Measurements from ENCODE around the gene RELT. TPM values are rescaled to one million over a fixed set of nuclear protein-coding genes. Genes with fewer than 3 reads are reported as not detected.
A peak's percentile ranks its signal among the peaks of the same experiment; 100 is the strongest.

RELT gene
- total and polyA plus RNA-seq, 2 of the 13 experiments (the other 11 are each of a cell fraction or from before 2014, with no cell fraction given) = 2.5 to 4.7 TPM

DNA sequence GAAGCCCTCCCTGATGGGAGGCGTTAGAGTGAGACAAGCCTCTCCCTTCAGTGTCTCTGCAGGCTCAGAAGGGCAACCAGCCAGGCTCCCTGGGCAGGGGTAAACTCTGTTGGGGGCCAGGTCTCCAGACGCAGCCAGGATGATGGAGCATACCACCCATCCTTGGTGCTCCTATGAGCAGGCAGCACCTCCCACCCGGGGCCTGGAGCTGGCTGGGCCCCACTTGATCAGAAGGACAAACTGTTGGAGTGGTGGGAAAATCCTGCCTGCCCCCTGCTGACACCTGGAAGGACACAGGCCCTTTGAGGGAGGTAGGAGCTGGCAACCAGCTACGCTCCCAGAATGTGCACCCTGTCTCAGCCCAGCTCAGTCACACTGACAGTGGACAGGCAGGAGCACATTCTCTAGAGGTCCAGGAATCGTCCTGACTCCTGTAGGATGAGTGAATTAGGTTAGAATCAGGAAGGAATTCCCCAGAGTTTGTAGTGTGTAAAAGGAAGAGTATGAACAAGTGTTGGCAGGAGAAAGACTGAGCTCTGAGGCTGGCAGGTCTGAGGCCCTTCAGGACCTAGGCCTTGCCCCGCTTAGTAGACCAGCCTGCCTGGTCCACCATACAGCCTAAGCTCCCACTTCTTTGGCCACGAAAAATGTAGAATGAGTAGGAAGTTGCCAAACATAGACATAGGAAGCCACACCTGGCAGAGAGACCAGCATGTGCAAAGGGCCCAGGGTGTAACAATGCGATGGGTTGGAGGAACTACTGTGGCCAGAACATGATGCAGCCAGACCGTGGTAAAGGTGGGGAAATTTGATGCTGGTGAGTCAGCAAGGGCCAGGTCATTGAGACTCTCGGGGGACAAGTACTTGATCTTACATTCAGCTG is 49.0 kb upstream of the RELT start:
- intact Hi-C loops (cut with micrococcal nuclease; ENCODE audit: unreplicated experiment) = no loop called here
- in situ Hi-C loops (cut with HindIII; ENCODE audit: extremely low pct_ligation_motif_present, low pct_unique_long_range_greater_than_20kb) = no loop called here
- ATAC-seq (no peak), DNase-seq (ENCODE audit: low spot score) (no peak), FAIRE-seq (peak; percentile 26)
- Histone ChIP-seq H3K4me1 (ENCODE audit: insufficient read depth, low read length) (peaks cover 96% of the 10 kb centered on the region), H3K4me2 (ENCODE audit: low read depth, low read length) (no peak overlapping the region; the same call in 1 of the 2 replicates), H3K9me3 (ENCODE audit: low read length) (no peaks in the 10 kb centered on the region), H3K4me3 (replicated peaks in 1 of 3; ENCODE audit: insufficient read depth in 1 of 3, low read depth in 2 of 3, low read length in 3 of 3) (no peak overlapping the region), H3K79me2 (ENCODE audit: insufficient read depth, low read length) (peaks cover 30% of the 10 kb centered on the region), H3K9ac (ENCODE audit: insufficient read depth, low read depth, low read length) (0 out of 2 replicates have a peak overlapping the region, but pooled peaks have one; percentile 4), H3K27ac (ENCODE audit: extremely low read length, insufficient read depth, low read length) (peak overlapping the region; percentile 14), H3K36me3 (replicated peaks in 1 of 2; ENCODE audit: control insufficient read depth in 1 of 2, insufficient read depth in 2 of 2, low read length in 2 of 2) (peaks cover 5 to 12% of the 10 kb centered on the region in 2 experiments; a peak in 3 of 5 replicates), H4K20me1 (ENCODE audit: insufficient read depth, low read length) (no peaks in the 10 kb centered on the region; the same call in 1 of the 2 replicates), H3K27me3 (ENCODE audit: control insufficient read depth in 1 of 2, insufficient read depth in 2 of 2, low read length in 2 of 2) (no peaks in the 10 kb centered on the region), H2AFZ (ENCODE audit: low read length) (no peak overlapping the region)
- BruUV-seq (replicated peaks) = no TSS peak
- WGBS (ENCODE audit: low lambda C conversion rate) = 70% methylated on average over 10 of the region's 10 CpGs
- POLR2A ChIA-PET = interaction anchor here (6.3 to 10.1 kb wide), 2 partner anchors 13 to 20 kb away, joined by 35 to 205 read pairs; partner anchors contain the start of gene ARHGEF17
- CTCF ChIA-PET (ENCODE audit: low intra/inter-chr PET ratio, low total read pairs) = no interaction called here
- TF ChIP-seq ELF1 (CRISPR knock-in tag; IDR thresholded peaks at IDR 0.05) = no peak
- TF ChIP-seq, protein P1, sequence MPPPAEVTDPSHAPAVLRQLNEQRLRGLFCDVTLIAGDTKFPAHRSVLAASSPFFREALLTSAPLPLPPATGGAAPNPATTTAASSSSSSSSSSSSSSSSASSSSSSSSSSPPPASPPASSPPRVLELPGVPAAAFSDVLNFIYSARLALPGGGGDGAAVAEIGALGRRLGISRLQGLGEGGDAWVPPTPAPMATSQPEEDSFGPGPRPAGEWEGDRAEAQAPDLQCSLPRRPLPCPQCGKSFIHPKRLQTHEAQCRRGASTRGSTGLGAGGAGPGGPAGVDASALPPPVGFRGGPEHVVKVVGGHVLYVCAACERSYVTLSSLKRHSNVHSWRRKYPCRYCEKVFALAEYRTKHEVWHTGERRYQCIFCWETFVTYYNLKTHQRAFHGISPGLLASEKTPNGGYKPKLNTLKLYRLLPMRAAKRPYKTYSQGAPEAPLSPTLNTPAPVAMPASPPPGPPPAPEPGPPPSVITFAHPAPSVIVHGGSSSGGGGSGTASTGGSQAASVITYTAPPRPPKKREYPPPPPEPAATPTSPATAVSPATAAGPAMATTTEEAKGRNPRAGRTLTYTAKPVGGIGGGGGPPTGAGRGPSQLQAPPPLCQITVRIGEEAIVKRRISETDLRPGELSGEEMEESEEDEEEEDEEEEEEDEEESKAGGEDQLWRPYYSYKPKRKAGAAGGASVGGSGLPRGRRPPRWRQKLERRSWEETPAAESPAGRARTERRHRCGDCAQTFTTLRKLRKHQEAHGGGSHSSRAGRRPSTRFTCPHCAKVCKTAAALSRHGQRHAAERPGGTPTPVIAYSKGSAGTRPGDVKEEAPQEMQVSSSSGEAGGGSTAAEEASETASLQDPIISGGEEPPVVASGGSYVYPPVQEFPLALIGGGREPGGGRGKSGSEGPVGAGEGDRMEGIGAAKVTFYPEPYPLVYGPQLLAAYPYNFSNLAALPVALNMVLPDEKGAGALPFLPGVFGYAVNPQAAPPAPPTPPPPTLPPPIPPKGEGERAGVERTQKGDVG (CRISPR knock-in tag; IDR thresholded peaks at IDR 0.05; ENCODE audit: borderline replicate concordance) = no peak
- TF ChIP-seq IKZF4 (CRISPR knock-in tag; IDR thresholded peaks at IDR 0.05; ENCODE audit: borderline replicate concordance, low read depth, not compliant biosample characterization) = no peak
- TF ChIP-seq ZFY (CRISPR knock-in tag; IDR thresholded peaks at IDR 0.05) = peak; percentile 20; the same call in 1 of the 2 replicates
- TF ChIP-seq, protein P2, sequence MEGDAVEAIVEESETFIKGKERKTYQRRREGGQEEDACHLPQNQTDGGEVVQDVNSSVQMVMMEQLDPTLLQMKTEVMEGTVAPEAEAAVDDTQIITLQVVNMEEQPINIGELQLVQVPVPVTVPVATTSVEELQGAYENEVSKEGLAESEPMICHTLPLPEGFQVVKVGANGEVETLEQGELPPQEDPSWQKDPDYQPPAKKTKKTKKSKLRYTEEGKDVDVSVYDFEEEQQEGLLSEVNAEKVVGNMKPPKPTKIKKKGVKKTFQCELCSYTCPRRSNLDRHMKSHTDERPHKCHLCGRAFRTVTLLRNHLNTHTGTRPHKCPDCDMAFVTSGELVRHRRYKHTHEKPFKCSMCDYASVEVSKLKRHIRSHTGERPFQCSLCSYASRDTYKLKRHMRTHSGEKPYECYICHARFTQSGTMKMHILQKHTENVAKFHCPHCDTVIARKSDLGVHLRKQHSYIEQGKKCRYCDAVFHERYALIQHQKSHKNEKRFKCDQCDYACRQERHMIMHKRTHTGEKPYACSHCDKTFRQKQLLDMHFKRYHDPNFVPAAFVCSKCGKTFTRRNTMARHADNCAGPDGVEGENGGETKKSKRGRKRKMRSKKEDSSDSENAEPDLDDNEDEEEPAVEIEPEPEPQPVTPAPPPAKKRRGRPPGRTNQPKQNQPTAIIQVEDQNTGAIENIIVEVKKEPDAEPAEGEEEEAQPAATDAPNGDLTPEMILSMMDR (CRISPR knock-in tag; IDR thresholded peaks at IDR 0.05) = peak; percentile 55
- TF ChIP-seq, protein P3, sequence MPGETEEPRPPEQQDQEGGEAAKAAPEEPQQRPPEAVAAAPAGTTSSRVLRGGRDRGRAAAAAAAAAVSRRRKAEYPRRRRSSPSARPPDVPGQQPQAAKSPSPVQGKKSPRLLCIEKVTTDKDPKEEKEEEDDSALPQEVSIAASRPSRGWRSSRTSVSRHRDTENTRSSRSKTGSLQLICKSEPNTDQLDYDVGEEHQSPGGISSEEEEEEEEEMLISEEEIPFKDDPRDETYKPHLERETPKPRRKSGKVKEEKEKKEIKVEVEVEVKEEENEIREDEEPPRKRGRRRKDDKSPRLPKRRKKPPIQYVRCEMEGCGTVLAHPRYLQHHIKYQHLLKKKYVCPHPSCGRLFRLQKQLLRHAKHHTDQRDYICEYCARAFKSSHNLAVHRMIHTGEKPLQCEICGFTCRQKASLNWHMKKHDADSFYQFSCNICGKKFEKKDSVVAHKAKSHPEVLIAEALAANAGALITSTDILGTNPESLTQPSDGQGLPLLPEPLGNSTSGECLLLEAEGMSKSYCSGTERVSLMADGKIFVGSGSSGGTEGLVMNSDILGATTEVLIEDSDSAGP (CRISPR knock-in tag; IDR thresholded peaks at IDR 0.05; ENCODE audit: borderline replicate concordance) = no peak
- TF ChIP-seq, protein P4, sequence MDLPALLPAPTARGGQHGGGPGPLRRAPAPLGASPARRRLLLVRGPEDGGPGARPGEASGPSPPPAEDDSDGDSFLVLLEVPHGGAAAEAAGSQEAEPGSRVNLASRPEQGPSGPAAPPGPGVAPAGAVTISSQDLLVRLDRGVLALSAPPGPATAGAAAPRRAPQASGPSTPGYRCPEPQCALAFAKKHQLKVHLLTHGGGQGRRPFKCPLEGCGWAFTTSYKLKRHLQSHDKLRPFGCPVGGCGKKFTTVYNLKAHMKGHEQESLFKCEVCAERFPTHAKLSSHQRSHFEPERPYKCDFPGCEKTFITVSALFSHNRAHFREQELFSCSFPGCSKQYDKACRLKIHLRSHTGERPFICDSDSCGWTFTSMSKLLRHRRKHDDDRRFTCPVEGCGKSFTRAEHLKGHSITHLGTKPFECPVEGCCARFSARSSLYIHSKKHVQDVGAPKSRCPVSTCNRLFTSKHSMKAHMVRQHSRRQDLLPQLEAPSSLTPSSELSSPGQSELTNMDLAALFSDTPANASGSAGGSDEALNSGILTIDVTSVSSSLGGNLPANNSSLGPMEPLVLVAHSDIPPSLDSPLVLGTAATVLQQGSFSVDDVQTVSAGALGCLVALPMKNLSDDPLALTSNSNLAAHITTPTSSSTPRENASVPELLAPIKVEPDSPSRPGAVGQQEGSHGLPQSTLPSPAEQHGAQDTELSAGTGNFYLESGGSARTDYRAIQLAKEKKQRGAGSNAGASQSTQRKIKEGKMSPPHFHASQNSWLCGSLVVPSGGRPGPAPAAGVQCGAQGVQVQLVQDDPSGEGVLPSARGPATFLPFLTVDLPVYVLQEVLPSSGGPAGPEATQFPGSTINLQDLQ (CRISPR knock-in tag; IDR thresholded peaks at IDR 0.05) = no peak
- TF ChIP-seq ZNF563 (CRISPR knock-in tag; IDR thresholded peaks at IDR 0.05) = peak; percentile 51; the same call in 1 of the 2 replicates
- TF ChIP-seq NFKBIZ (CRISPR knock-in tag; IDR thresholded peaks at IDR 0.05) = no peak
- TF ChIP-seq, protein P5, sequence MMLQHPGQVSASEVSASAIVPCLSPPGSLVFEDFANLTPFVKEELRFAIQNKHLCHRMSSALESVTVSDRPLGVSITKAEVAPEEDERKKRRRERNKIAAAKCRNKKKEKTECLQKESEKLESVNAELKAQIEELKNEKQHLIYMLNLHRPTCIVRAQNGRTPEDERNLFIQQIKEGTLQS (CRISPR knock-in tag; IDR thresholded peaks at IDR 0.05) = no peak
- no peak for TF ChIP-seq NKX3-1 (CRISPR knock-in tag; IDR thresholded peaks at IDR 0.05)
